Retinal pigment epithelial cell (primary cell): Measurements from ENCODE around the gene COL27A1.
"Not testable (repeated sequence)": the region's sequence is repeated elsewhere in the genome, so short reads cannot be mapped to it uniquely, and the experiment has no call there.

ENCODE experiments used
- DNase-seq: peaks from one replicate; pipeline ENCODE4 v3.0.0-alpha.2; 2010; ENCODE audit warnings: low read depth
- H3K4me3 ChIP-seq: 2 replicates; pipeline ENCODE4 v1.5.1; 2011; ENCODE audit warnings: mild to moderate bottlenecking, low read length, control low read depth, moderate library complexity
- TF ChIP-seq, protein P1 (sequence below): conservative IDR thresholded peaks from 2 replicates; pipeline ENCODE4 v1.5.1; 2011; ENCODE audit warnings: low read depth, low read length, control low read depth, inconsistent platforms

COL27A1 gene

DNA sequence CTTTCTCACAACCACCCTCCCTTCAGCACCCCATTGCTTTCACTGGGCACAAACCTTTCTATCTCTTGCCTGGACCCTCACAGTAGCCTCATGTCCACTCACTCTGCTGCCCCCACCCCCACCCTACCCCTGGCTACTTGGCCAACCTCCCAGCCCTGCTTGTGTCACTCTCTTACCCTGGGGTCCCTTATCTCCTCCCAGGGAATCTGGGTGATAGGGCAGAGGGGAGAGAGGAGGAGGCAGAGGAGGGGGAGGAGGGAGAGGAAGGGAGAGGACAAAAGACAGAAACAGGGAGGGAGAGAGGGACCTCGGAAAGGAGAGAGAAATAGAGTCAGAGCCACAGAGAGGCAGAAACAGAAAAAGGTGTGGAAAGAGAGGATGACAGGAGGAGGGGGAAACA lies 31.2 kb upstream of the COL27A1 start:
- no peak for DNase-seq
- no peak overlapping the region for H3K4me3 ChIP-seq
- TF ChIP-seq, protein P1, sequence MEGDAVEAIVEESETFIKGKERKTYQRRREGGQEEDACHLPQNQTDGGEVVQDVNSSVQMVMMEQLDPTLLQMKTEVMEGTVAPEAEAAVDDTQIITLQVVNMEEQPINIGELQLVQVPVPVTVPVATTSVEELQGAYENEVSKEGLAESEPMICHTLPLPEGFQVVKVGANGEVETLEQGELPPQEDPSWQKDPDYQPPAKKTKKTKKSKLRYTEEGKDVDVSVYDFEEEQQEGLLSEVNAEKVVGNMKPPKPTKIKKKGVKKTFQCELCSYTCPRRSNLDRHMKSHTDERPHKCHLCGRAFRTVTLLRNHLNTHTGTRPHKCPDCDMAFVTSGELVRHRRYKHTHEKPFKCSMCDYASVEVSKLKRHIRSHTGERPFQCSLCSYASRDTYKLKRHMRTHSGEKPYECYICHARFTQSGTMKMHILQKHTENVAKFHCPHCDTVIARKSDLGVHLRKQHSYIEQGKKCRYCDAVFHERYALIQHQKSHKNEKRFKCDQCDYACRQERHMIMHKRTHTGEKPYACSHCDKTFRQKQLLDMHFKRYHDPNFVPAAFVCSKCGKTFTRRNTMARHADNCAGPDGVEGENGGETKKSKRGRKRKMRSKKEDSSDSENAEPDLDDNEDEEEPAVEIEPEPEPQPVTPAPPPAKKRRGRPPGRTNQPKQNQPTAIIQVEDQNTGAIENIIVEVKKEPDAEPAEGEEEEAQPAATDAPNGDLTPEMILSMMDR: no peak

DNA sequence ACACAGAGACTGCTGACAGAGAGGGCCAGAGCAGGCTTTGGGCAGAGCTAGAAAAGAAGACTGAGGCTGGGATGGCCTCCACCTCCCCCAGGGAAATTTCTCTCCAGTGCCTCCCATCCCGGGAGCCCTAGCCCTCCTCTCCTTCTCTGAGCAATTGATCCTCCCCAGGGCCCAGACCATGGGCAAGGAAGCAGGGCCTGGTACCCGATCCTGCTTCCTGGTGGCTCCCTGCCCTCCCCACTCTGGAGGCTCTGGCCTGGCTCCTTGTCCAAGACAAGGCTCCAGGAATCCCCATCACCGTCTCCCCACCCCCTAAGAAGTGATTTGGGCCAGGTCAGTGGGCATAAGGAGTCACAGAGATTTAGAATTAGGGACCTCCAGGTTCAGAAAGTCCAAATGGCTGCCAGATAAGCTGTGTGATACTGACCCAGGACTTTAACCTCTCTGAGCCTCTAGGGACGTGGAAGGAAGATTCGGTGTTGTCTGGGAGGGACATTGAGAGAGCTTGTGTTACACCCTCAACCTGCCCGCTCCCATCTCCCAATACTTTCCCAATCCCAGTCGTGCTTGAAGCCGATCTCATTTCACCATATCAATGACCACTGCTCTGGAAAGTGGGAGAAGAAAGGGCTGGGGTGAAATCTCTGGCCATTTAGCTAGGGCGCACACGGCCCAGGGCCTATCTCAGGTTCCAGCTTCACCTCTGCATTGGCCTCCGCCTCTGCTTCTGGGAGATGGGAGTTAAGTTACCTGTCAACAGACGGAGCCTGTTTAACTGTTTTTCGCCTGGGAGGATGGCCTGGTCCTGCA lies 30.5 kb upstream of the COL27A1 start:
- TF ChIP-seq, protein P1: no peak
- DNase-seq: no peak

DNA sequence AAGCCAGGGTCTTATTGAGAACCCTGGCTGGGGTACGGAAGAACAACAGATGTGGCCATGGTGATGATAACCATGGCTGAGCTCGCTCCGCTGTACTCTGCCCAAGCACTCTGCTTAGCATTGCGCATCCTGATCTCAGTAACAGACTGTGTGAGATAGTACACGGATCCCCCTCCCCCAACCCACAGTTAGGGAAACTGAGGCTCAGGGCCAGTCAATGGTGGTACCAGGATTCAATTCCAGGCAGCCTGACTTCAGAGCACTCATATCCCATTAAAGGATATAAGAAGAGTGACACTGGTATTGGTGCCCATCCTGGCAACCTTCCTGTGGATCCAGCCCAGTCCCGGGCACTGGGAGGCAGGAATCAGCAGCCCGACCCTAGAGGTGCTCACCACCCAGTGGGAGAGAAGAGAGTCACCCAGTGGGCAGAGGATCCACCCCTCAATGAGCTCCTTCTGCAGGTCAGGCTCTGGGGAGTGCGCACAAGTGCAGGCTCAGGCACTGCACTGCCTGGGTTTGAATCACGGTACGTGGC lies 29.8 kb upstream of the COL27A1 start:
- no peak overlapping the region for H3K4me3 ChIP-seq
- TF ChIP-seq, protein P1: no peak
- DNase-seq: no peak

More for the DNA sequence above, 30.5 kb upstream of the COL27A1 start:
- no peak overlapping the region for H3K4me3 ChIP-seq

DNA sequence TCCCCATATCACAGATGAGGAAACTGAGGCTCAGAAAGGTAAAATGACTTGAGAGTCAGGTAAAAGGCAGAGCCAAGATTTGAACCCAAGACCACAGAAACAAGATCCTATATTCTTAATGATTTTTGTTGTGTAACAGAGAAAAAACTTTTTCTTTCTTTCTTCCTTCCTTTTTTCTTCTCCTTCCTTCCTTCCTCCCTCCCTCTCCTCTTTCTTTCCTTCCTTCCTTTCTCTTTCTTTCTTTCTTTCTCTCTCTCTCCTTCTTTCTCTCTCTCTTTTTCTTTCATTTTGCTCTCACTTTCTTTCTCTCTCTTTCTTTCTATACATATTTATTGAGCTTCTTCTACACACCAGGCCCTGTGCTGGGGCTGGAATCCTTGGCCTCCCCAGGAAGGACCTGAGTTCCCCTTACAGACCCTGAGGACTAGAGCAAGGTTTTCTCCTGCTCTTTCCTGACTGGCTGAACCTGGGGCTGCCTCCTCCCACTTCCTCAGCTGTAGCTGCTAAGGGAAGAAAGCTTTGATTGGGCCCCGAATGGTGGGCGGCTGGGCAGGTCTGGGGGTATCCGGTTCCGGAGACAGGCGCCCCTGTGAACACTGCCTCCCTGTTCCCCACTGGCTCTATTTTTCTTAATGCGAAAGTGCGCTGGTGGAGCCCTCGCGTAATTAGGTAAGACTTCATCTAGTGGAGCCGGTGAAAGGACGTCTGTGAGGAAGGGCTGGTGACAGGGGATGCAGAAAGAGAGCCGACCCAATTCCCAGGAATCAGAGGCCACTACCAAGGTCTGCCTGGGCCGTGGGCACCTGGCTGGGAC lies 28.9 kb upstream of the COL27A1 start:
- TF ChIP-seq, protein P1: no peak
- H3K4me3 ChIP-seq: no peak overlapping the region
- DNase-seq: no peak

DNA sequence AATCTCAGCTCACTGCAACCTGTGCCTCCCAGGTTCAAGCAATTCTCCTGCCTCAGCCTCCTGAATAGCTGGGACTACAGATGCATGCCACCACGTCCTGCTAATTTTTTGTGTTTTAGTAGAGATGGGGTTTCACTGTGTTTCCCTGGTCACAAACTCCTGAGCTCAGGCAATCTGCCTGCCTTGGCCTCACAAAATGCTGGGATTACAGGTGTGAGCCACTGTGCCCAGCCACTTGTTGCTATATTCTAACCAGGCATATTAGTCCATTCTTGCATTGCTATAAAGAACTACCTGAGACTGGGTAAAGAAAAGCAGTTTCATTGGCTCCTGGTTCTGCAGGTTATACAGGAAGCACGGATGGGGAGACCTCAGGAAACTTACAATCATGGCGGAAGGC lies 26.6 kb upstream of the COL27A1 start:
- H3K4me3 ChIP-seq, DNase-seq: not testable (repeated sequence)

DNA sequence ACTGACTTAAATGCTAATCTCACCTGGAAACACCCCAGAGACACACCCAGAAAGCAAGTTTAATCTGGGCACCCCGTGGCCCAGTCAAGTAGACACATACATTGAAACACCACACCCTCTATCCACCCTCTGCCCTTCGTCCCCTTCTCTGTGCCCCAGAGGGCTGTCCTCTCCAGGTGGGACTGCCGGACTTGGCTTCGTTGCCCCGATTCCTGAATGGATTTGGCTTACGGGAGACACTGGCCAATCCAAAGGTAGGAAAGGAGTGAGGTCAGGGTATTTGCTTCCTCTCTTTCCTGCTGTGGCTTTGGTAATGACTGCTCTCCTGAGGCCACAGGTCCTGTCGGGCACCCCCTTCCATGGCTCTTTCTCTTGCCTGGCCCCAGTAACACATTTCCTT lies 25.2 kb upstream of the COL27A1 start:
- TF ChIP-seq, protein P1: no peak
- H3K4me3 ChIP-seq: no peak overlapping the region
- DNase-seq: no peak

DNA sequence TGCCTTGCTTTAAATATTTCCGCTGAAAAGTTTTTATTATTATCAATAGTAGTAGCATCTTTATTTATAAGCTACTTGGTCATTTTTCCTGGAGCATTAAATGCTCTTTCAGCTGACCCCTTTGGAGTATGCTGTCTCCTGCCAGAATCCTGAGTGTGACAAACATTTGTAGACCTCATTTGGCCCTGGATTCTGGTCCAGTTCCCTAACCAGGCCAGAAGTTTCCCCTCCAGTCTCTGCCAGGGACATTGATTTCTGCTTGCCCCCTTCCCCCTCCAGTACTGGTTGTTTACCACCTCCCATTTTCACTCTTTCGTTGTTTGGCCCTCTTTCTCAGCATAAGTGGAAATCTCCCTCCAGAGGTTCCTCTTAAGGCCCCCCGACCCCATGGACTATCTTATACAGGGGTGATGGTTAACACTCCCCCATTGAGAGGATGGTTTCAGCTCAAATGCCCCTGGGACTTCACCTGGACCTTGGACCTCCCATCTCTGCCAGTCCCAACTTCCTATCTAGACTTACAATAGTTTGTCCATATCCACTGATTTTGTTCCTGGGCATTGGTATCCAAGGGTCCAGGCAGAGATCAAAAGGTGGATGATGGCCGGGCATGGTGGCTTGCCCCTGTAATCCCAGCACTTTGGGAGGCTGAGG lies 24.6 kb upstream of the COL27A1 start:
- H3K4me3 ChIP-seq: no peak overlapping the region
- DNase-seq: no peak
- TF ChIP-seq, protein P1: no peak
